ENCODE data around the gene GDE1.

GRCh38 chr16:19532601-19533000, 10.7 kb upstream of the GDE1 start:
- TF ChIP-seq CTCF (IDR thresholded peaks at IDR 0.05) = no peak
- TF ChIP-seq POLR2A (IDR thresholded peaks at IDR 0.05) = no peak

Measured in esophagus squamous epithelium (tissue), 4 donors.